IMR-90 (cell line): ENCODE results near the gene ITFG1. TPM values are rescaled to one million over a fixed set of nuclear protein-coding genes. Genes with fewer than 3 reads are reported as not detected.

Experiments used
- ATAC-seq: fragments of 200-7000 bp; cut with Tn5 transposase; 2 replicates; pipeline ENCODE4 v1.9.1; 2020; ENCODE audit warnings: low read depth, mild to moderate bottlenecking, moderate library complexity
- BruUV-seq: library from RNA; stranded (reverse); fragments of 400-500 nt; replicated peaks from 2 replicates; lab custom pipeline; 2021; lab: Mats Ljungman, UMichigan
- CTCF ChIA-PET: fragments of 300-600 bp; formaldehyde crosslinking; extraction: SDS; loops from one replicate; lab custom pipeline; 2021; ENCODE audit warnings: antibody characterized with exemption; lab: Yijun Ruan, JAX
- POLR2A ChIA-PET: fragments of 300-600 bp; sonication (Branson Sonifier 250); formaldehyde crosslinking; loops from one replicate; lab custom pipeline; 2022; ENCODE audit warnings: antibody characterized with exemption; ENCODE audit not compliant: unreplicated experiment; lab: Charles Lee
- DNase-seq: peaks from one replicate; pipeline ENCODE4 v3.0.0; 2013
- H2AFZ ChIP-seq: replicated peaks from 2 replicates; pipeline ENCODE3; 2013; ENCODE audit warnings: low read length, mild to moderate bottlenecking; ENCODE audit not compliant: poor library complexity
- H2AK5ac ChIP-seq: 2 replicates; pipeline ENCODE4 v1.6.1; 2013; ENCODE audit warnings: low read depth, low read length, inconsistent platforms
- H2AK9ac ChIP-seq: replicated peaks from 2 replicates; pipeline ENCODE3; 2013; ENCODE audit warnings: mild to moderate bottlenecking, low read depth, low read length, moderate library complexity; ENCODE audit not compliant: poor library complexity
- H2BK120ac ChIP-seq: 2 replicates; pipeline ENCODE4 v1.6.1; 2013; ENCODE audit warnings: low read depth, low read length, inconsistent platforms
- H2BK15ac ChIP-seq: 3 replicates; pipeline ENCODE4 v1.6.1; 2013; ENCODE audit warnings: low read depth, low read length, inconsistent platforms
- H2BK20ac ChIP-seq: 2 replicates; pipeline ENCODE4 v1.6.1; 2013; ENCODE audit warnings: low read depth, mild to moderate bottlenecking, inconsistent platforms, low read length, moderate library complexity
- H2BK5ac ChIP-seq: 2 replicates; pipeline ENCODE4 v1.6.1; 2013; ENCODE audit warnings: mild to moderate bottlenecking, low read depth, low read length, inconsistent platforms; ENCODE audit not compliant: poor library complexity, severe bottlenecking
- H3K14ac ChIP-seq: replicated peaks from 2 replicates; pipeline ENCODE4 v1.6.1; 2013; ENCODE audit warnings: low read depth, low read length, inconsistent platforms
- H3K18ac ChIP-seq: 2 replicates; pipeline ENCODE4 v1.6.1; 2013; ENCODE audit warnings: low read depth, low read length, control low read depth
- H3K23ac ChIP-seq: 2 replicates; pipeline ENCODE4 v1.6.1; 2013; ENCODE audit warnings: low read depth, low read length, inconsistent platforms
- H3K27ac ChIP-seq: 2 replicates; pipeline ENCODE4 v1.5.1; 2013; ENCODE audit warnings: mild to moderate bottlenecking, control low read depth, low read length; ENCODE audit not compliant: insufficient read depth
- H3K27me3 ChIP-seq: 2 replicates; pipeline ENCODE4 v1.6.1; 2013; ENCODE audit warnings: low read length; ENCODE audit not compliant: control insufficient read depth, insufficient read depth
- H3K36me3 ChIP-seq: 2 replicates; pipeline ENCODE4 v1.6.1; 2013; ENCODE audit warnings: low read length, mixed read lengths; ENCODE audit not compliant: control insufficient read depth, insufficient read depth
- H3K4ac ChIP-seq: 2 replicates; pipeline ENCODE4 v1.6.1; 2013; ENCODE audit warnings: low read depth, low read length, inconsistent platforms
- H3K4me1 ChIP-seq: 2 replicates; pipeline ENCODE4 v1.6.1; 2013; ENCODE audit warnings: low read length, mixed read lengths; ENCODE audit not compliant: control insufficient read depth, insufficient read depth
- H3K4me2 ChIP-seq: 2 replicates; pipeline ENCODE4 v1.6.1; 2013; ENCODE audit warnings: low read depth, mild to moderate bottlenecking, control low read depth, low read length, moderate library complexity
- H3K4me3 ChIP-seq: 2 replicates; pipeline ENCODE4 v1.5.1; 2013; ENCODE audit warnings: low read depth, mild to moderate bottlenecking, control low read depth, low read length, moderate library complexity; ENCODE audit not compliant: insufficient read depth
- H3K56ac ChIP-seq: 2 replicates; pipeline ENCODE4 v1.6.1; 2013; ENCODE audit warnings: low read length, inconsistent platforms; ENCODE audit not compliant: insufficient read depth; ENCODE audit errors: extremely low read depth
- H3K79me1 ChIP-seq, 2 experiments: 2 replicates each; pipeline ENCODE4 v1.6.1; 2013; ENCODE audit warnings: low read length in 2 of 2, inconsistent platforms in 1 of 2, low read depth in 1 of 2
- H3K9ac ChIP-seq: 2 replicates; pipeline ENCODE4 v1.6.1; 2013; ENCODE audit warnings: low read depth, low read length, control low read depth
- H3K9me1 ChIP-seq: 2 replicates; pipeline ENCODE4 v1.6.1; 2013; ENCODE audit warnings: low read length, inconsistent platforms; ENCODE audit not compliant: insufficient read depth
- H3K9me3 ChIP-seq: 2 replicates; pipeline ENCODE4 v1.6.1; 2013; ENCODE audit warnings: low read length; ENCODE audit not compliant: control insufficient read depth, insufficient read depth
- H4K20me1 ChIP-seq: 2 replicates; pipeline ENCODE4 v1.6.1; 2013; ENCODE audit warnings: low read length, inconsistent platforms; ENCODE audit not compliant: insufficient read depth
- H4K5ac ChIP-seq: 2 replicates; pipeline ENCODE4 v1.6.1; 2013; ENCODE audit warnings: mild to moderate bottlenecking, low read depth, low read length, control low read depth
- H4K8ac ChIP-seq, 2 experiments: 2 replicates each; pipeline ENCODE4 v1.6.1; 2013; ENCODE audit warnings: low read depth in 2 of 2, low read length in 2 of 2, control low read depth in 1 of 2, inconsistent platforms in 1 of 2
- H4K91ac ChIP-seq: 2 replicates; pipeline ENCODE4 v1.6.1; 2013; ENCODE audit warnings: low read depth, low read length, inconsistent platforms; ENCODE audit not compliant: insufficient read depth
- CHD1 ChIP-seq: IDR thresholded peaks from 2 replicates; pipeline ENCODE4 v1.6.1; 2012; ENCODE audit warnings: low read depth, low read length, improper control_type of control experiment
- FOS ChIP-seq: fragments of 150-350 bp; IDR thresholded peaks from 2 replicates; pipeline ENCODE4 v1.6.1; 2016; ENCODE audit warnings: low read depth, low read length
- MAFK ChIP-seq: IDR thresholded peaks from 2 replicates; pipeline ENCODE4 v1.6.1; 2012; ENCODE audit warnings: low read depth, low read length, improper control_type of control experiment
- NFE2L2 ChIP-seq: fragments of 150-350 bp; IDR thresholded peaks from 2 replicates; pipeline ENCODE4 v1.6.1; 2016; ENCODE audit warnings: low read depth, mild to moderate bottlenecking, low read length
- POLR2A ChIP-seq: IDR thresholded peaks from 2 replicates; pipeline ENCODE4 v1.6.1; 2012; ENCODE audit warnings: mild to moderate bottlenecking, low read depth, low read length
- RAD21 ChIP-seq: IDR thresholded peaks from 2 replicates; pipeline ENCODE4 v1.6.1; 2012; ENCODE audit warnings: low read length, improper control_type of control experiment
- SMC3 ChIP-seq: fragments of 150-350 bp; IDR thresholded peaks from 2 replicates; pipeline ENCODE4 v1.6.1; 2016; ENCODE audit warnings: low read depth, mild to moderate bottlenecking, antibody characterized with exemption, low read length, moderate library complexity
- WGBS, 2 experiments: methylation state at CpG; one replicate each; pipeline versions ENCODE4 v1.1.5 to v1.1.7; 2013; ENCODE audit warnings: missing lambda C conversion rate in 2 of 2; ENCODE audit not compliant: insufficient read length in 1 of 2; ENCODE audit errors: extremely low coverage in 2 of 2; 5-methylcytosine and 5-hydroxymethylcytosine counted together
- dilution Hi-C: fragments of 300-500 bp; cut with HindIII; formaldehyde crosslinking; loops from one replicate; pipeline ENCODE4 v1.14.3; 2018; ENCODE audit warnings: low sequenced_read_pairs; ENCODE audit not compliant: unreplicated experiment
- in situ Hi-C: fragments of 300-500 bp; cut with MboI; formaldehyde crosslinking; loops from 3 replicates; pipeline ENCODE4 v1.14.3; 2019; ENCODE audit warnings: low sequenced_read_pairs, inconsistent platforms, mixed read lengths
- intact Hi-C: fragments of 100-400 bp; cut with micrococcal nuclease; formaldehyde crosslinking; loops from 2 replicates; pipeline ENCODE4 v1.10.0; 2022
- polyA plus RNA-seq, 3 experiments: library from polyadenylated mRNA; depleted of rRNA; stranded (reverse); fragments of >200 nt; gene quantifications; 2 replicates each; pipeline ENCODE4 v1.2.3, GENCODE V29; 2012; ENCODE audit warnings: low replicate concordance in 1 of 3
- total RNA-seq: library from RNA; depleted of rRNA; stranded (reverse); fragments of >200 nt; gene quantifications from 2 replicates; pipeline ENCODE4 v1.2.3, GENCODE V29; 2012

Gene ITFG1
- total and polyA plus RNA-seq, 2 of the 4 experiments (the other 2 are of a cell fraction), result 54.3 to 60.4 TPM

DNA sequence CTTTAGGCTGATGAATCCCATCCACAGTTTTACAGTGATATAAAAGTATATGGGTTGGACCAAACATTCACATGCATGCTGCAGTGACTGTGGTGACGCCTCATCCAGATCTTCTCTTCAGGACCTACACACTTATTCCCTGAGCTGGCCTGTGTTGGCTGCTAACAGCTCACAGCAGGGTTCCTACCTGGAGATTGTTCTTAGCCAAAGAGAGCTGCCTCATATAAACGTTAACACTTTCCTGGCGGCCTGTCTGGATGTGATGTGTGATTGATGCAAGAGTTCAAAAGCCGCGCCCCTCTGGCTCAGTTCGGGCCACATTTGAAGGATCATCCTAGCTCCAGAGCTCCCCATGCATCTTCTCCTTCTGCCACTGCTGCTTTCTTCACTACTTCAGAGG is 224.1 kb downstream of the ITFG1 start:
- dilution Hi-C loops, result no loop called here
- Histone ChIP-seq H3K4me2 (no peak overlapping the region), H2AFZ (no peak overlapping the region), H2AK9ac (no peak overlapping the region), H3K36me3 (peaks cover 4% of the 10 kb centered on the region; the same call in 1 of the 2 replicates), H4K20me1 (no peaks in the 10 kb centered on the region), H3K14ac (no peak overlapping the region), H3K9me1 (no peaks in the 10 kb centered on the region), H3K27me3 (no peaks in the 10 kb centered on the region), H2BK5ac (no peak overlapping the region), H4K5ac (no peak overlapping the region), H2BK120ac (no peak overlapping the region), H3K4ac (no peak overlapping the region), H2BK15ac (no peak overlapping the region), H3K27ac (no peak overlapping the region), H3K23ac (no peak overlapping the region), H2BK20ac (no peak overlapping the region), H3K4me1 (0 out of 2 replicates have a peak, but pooled peaks cover 2% of the 10 kb centered on the region), H3K56ac (no peak overlapping the region), H4K8ac (no peak overlapping the region), H4K91ac (no peak overlapping the region), H3K9me3 (no peaks in the 10 kb centered on the region), H2AK5ac (no peak overlapping the region), H3K4me3 (no peak overlapping the region), H3K9ac (no peak overlapping the region), H3K18ac (no peak overlapping the region), H3K79me1 (no peaks in the 10 kb centered on the region)
- CTCF ChIA-PET, result interaction anchor here (0.8 to 1.0 kb wide), 2 partner anchors 9 to 31 kb away, joined by 3 read pairs; no protein-coding TSS in a partner anchor
- no TSS peak for BruUV-seq
- no CpG with 5 or more reads among the region's 6 CpGs for WGBS, 2 experiments
- in situ Hi-C loops, result no loop called here
- TF ChIP-seq NFE2L2 (no peak), CHD1 (no peak), MAFK (no peak), POLR2A (no peak), RAD21 (no peak), SMC3 (no peak), FOS (no peak)
- DNase-seq, result no peak
- POLR2A ChIA-PET, result no interaction called here
- intact Hi-C loops, result no loop called here
- no peak for ATAC-seq
